Measurements from ENCODE around the gene TBC1D25.

The TBC1D25 gene, protein sequence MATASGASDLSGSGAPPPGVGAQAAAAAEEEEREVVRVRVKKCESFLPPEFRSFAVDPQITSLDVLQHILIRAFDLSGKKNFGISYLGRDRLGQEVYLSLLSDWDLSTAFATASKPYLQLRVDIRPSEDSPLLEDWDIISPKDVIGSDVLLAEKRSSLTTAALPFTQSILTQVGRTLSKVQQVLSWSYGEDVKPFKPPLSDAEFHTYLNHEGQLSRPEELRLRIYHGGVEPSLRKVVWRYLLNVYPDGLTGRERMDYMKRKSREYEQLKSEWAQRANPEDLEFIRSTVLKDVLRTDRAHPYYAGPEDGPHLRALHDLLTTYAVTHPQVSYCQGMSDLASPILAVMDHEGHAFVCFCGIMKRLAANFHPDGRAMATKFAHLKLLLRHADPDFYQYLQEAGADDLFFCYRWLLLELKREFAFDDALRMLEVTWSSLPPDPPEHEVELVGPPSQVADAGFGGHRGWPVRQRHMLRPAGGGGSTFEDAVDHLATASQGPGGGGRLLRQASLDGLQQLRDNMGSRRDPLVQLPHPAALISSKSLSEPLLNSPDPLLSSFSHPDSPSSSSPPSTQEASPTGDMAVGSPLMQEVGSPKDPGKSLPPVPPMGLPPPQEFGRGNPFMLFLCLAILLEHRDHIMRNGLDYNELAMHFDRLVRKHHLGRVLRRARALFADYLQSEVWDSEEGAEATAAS

DNA sequence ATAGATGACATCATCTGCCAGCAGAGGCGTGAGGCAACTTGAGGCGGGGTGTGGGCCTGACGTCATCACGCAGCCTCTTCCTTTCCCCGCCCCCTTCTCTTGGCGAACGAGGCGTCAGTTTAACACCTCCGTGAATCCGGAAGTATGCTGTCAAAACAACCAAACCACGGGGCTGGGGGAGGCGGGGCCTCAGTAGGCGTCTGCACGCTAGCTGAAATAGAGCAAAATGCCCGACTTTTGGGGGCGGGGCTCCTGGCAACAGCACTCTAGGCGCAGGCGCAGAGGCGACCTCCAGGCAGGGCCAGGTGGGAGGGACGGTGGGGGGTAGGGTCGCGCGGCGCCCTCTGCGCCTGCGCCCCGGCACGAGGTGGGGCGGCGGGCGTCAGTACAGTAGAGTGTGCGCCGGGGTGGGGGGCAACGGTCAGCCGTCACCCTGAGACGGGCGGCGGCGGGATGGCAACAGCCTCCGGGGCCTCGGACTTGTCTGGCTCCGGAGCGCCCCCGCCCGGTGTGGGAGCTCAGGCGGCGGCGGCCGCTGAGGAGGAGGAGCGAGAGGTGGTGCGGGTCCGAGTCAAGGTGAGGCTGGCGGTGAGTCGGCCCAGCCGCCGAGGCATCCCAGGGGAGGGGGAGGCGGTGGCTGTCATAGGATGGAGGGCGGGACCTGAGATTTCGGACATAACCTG lies at the start of gene TBC1D25:
TSS of gene TBC1D25 (plus strand) at position 370 of the 683 bp plus-strand sequence. CDS start at position 454, 84 bp downstream.
- TF ChIP-seq, protein P1, sequence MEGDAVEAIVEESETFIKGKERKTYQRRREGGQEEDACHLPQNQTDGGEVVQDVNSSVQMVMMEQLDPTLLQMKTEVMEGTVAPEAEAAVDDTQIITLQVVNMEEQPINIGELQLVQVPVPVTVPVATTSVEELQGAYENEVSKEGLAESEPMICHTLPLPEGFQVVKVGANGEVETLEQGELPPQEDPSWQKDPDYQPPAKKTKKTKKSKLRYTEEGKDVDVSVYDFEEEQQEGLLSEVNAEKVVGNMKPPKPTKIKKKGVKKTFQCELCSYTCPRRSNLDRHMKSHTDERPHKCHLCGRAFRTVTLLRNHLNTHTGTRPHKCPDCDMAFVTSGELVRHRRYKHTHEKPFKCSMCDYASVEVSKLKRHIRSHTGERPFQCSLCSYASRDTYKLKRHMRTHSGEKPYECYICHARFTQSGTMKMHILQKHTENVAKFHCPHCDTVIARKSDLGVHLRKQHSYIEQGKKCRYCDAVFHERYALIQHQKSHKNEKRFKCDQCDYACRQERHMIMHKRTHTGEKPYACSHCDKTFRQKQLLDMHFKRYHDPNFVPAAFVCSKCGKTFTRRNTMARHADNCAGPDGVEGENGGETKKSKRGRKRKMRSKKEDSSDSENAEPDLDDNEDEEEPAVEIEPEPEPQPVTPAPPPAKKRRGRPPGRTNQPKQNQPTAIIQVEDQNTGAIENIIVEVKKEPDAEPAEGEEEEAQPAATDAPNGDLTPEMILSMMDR (conservative IDR thresholded peaks at IDR 0.05; ENCODE audit: low read depth, low read length): peak; percentile 41
- peak; percentile 98 for DNase-seq (ENCODE audit: low read depth)
- H3K4me3 ChIP-seq (ENCODE audit: low read depth, low read length): peak within 1 kb of the TSS; percentile 75

DNA sequence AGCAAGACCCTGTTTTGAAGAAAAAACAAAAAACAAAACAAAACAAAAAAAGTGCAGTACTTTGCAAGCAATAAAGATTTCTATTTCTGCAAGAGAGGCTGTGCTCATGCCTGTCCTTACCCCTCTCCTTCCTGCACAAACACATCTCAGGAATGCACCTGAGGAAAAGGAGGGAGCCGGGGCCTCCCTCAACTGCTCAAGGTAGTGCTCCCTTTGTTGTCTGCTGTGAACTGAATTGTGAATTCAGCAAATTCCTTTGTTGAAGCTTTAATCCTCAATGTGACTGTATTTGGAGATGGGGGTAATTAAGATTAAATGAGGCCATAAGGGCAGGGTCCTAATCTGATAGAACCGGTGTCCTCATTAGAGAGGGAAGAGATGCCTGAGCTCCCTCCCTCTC lies 49.6 kb upstream of the TBC1D25 start:
- no peak for DNase-seq (ENCODE audit: low read depth)

DNA sequence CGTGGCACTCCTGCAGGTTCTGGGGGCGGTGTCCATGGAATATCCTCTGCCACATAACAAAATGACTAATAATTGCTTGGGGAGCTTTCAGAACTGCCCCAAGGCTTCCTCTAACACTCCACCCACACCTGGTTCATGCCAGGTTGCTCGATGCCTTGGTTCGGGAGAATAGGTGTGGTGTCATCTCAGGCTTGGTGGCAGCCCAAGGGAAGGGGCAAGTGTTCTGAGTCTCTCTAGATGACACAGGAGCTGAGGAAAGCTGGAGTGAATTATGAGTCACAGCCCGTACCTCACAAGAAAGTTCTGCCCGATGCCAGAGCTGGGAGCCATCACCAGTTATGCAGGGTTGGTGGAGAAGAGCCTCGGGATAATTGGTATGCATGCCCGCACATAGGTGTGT lies 48.9 kb upstream of the TBC1D25 start:
- TF ChIP-seq, protein P1 (conservative IDR thresholded peaks at IDR 0.05; ENCODE audit: low read depth, low read length): no peak
- H3K4me3 ChIP-seq (ENCODE audit: low read depth, low read length): no peak overlapping the region
- no peak for DNase-seq (ENCODE audit: low read depth)

More for the DNA sequence above, 49.6 kb upstream of the TBC1D25 start:
- no peak overlapping the region for H3K4me3 ChIP-seq (ENCODE audit: low read depth, low read length)
- TF ChIP-seq, protein P1 (conservative IDR thresholded peaks at IDR 0.05; ENCODE audit: low read depth, low read length): no peak

DNA sequence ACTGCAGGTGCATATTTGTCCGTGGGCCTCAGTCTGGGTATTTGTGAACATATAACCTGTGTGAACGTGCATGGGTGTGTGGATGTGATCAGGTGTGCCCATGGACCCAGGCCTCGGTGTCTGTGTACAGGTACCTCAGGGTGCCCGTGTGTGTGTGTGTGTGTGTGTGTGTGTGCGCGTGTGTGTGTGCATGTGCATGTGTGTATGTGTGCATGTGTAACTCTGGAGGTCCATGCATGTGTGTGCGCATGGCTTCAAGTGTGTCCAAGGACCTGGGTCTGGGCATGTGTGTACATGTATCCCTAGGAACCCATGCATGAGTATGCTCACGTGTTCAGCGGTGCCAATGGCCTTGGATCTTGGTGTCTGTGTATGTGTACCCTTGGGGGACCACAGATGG lies 47.7 kb upstream of the TBC1D25 start:
- DNase-seq (ENCODE audit: low read depth): no peak
- H3K4me3 ChIP-seq (ENCODE audit: low read depth, low read length): no peak overlapping the region
- TF ChIP-seq, protein P1 (conservative IDR thresholded peaks at IDR 0.05; ENCODE audit: low read depth, low read length): no peak

DNA sequence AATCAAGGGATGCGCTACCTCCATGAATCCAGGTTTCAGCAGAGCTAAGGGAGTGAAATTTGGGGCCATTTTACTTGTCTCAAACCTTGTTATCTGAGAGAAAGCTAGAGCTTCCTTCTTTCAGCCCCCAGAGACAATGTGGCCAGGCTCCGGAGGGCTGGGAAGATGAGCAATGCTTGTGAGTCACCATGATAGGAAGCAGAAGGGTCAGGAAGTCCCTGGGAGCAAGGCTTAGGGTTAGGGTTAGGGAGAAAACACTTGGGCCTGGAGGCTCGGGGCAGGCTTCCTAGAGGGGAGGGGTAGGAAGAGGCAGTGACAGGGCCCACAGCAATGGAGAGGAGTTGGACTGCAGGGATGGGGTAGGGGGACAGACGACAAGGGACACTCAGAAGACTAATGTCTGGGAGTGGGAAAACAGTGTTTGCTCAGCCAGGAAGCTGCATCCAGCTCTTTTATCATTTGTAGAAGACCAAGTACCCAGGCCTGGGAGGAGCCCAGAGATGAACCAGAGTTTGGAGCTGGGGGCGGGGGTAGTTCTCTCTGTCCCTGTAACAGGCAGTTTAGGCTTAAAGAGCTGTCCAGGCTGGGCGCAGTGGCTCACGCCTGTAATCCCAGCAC lies 47.1 kb upstream of the TBC1D25 start:
- H3K4me3 ChIP-seq (ENCODE audit: low read depth, low read length): no peak overlapping the region
- peak; percentile 53 for DNase-seq (ENCODE audit: low read depth)
- TF ChIP-seq, protein P1 (conservative IDR thresholded peaks at IDR 0.05; ENCODE audit: low read depth, low read length): no peak

DNA sequence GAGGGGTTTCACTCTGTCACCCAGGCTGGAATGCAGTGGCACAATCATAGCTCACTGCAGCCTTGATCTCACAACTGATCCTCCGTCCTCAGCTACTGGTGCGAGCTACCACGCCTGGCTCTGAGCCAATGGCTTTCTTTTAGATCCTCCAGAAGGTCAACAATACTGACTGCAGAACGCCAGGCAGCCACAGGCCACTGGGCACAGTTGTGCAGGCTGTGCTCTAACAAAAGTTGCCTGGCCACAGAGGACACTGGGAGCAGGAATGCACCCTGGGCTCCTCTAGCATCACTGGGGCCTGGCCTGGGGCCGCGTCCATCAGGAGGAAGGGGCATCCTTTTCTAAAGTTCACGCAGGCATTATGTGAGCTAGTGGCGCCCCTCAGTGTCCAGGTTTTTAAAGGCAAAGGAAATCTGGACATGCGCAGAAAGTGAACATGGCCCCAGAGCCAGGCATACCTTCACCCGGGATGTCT lies 45.6 kb upstream of the TBC1D25 start:
- TF ChIP-seq, protein P1 (conservative IDR thresholded peaks at IDR 0.05; ENCODE audit: low read depth, low read length): peak; percentile 62
- peak; percentile 74 for DNase-seq (ENCODE audit: low read depth)
- H3K4me3 ChIP-seq (ENCODE audit: low read depth, low read length): no peak overlapping the region
